ENCODE results near the gene NHLRC3. TPM values are rescaled to one million over a fixed set of nuclear protein-coding genes. Genes with fewer than 3 reads are reported as not detected.
"Not testable (repeated sequence)": the region's sequence is repeated elsewhere in the genome, so short reads cannot be mapped to it uniquely, and the experiment has no call there.

NHLRC3 gene
- total RNA-seq, 1 experiment from 2014 or later = 11.3 TPM

- Mint-ChIP-seq H3K27ac (ENCODE audit: low read depth, unreplicated experiment) (no peak overlapping the region), H3K36me3 (ENCODE audit: insufficient read depth, unreplicated experiment) (no peaks in the 10 kb centered on the region), H3K27me3 (ENCODE audit: insufficient read depth, unreplicated experiment) (no peaks in the 10 kb centered on the region), H3K9me3 (ENCODE audit: unreplicated experiment) (no peaks in the 10 kb centered on the region), H3K4me1 (ENCODE audit: insufficient read depth, unreplicated experiment) (no peaks in the 10 kb centered on the region), H3K4me3 (ENCODE audit: unreplicated experiment) (no peak overlapping the region)
- BruUV-seq (replicated peaks) = no TSS peak
- no peak for TF ChIP-seq CTCF (IDR thresholded peaks at IDR 0.05; ENCODE audit: unreplicated experiment)
- DNase-seq (ENCODE audit: unreplicated experiment) = no peak
- CTCF ChIA-PET = interaction anchor here (0.6 kb wide), 1 partner anchor 1314 kb away, joined by 3 read pairs; no protein-coding TSS in a partner anchor
- intact Hi-C loops (cut with micrococcal nuclease) = no loop called here
- POLR2A ChIA-PET = no interaction called here
These were observed 39.5 kb upstream of the NHLRC3 start for GRCh38 chr13:38998739-38999138.

- BruUV-seq (replicated peaks); H3K27ac Mint-ChIP-seq (ENCODE audit: low read depth, unreplicated experiment); H3K9me3 Mint-ChIP-seq (ENCODE audit: unreplicated experiment); intact Hi-C loops (cut with micrococcal nuclease); DNase-seq (ENCODE audit: unreplicated experiment); H3K4me3 Mint-ChIP-seq (ENCODE audit: unreplicated experiment); H3K4me1 Mint-ChIP-seq (ENCODE audit: insufficient read depth, unreplicated experiment); H3K27me3 Mint-ChIP-seq (ENCODE audit: insufficient read depth, unreplicated experiment): not testable (repeated sequence)
- peaks cover 28% of the 10 kb centered on the region for H3K36me3 Mint-ChIP-seq (ENCODE audit: insufficient read depth, unreplicated experiment)
- POLR2A ChIA-PET = interaction anchor here (0.7 kb wide), 1 partner anchor 32 kb away, joined by 4 read pairs; no protein-coding TSS in a partner anchor
- CTCF ChIA-PET = interaction anchor here (1.8 kb wide), 1 partner anchor 11 kb away, joined by 5 read pairs; no protein-coding TSS in a partner anchor
These were observed 31.7 kb upstream of the NHLRC3 start for GRCh38 chr13:39006371-39007111.

- Mint-ChIP-seq H3K27ac (ENCODE audit: low read depth, unreplicated experiment) (no peak overlapping the region), H3K9me3 (ENCODE audit: unreplicated experiment) (no peaks in the 10 kb centered on the region), H3K36me3 (ENCODE audit: insufficient read depth, unreplicated experiment) (peaks cover 65% of the 10 kb centered on the region), H3K4me1 (ENCODE audit: insufficient read depth, unreplicated experiment) (no peaks in the 10 kb centered on the region), H3K27me3 (ENCODE audit: insufficient read depth, unreplicated experiment) (no peaks in the 10 kb centered on the region), H3K4me3 (ENCODE audit: unreplicated experiment) (no peak overlapping the region)
- no peak for DNase-seq (ENCODE audit: unreplicated experiment)
- BruUV-seq (replicated peaks) = no TSS peak
- ChIA-PET POLR2A (no interaction called here), CTCF (no interaction called here)
- TF ChIP-seq CTCF (IDR thresholded peaks at IDR 0.05; ENCODE audit: unreplicated experiment) = no peak
- intact Hi-C loops (cut with micrococcal nuclease) = no loop called here
These were observed 25.6 kb upstream of the NHLRC3 start for GRCh38 chr13:39012608-39013007.

DNA sequence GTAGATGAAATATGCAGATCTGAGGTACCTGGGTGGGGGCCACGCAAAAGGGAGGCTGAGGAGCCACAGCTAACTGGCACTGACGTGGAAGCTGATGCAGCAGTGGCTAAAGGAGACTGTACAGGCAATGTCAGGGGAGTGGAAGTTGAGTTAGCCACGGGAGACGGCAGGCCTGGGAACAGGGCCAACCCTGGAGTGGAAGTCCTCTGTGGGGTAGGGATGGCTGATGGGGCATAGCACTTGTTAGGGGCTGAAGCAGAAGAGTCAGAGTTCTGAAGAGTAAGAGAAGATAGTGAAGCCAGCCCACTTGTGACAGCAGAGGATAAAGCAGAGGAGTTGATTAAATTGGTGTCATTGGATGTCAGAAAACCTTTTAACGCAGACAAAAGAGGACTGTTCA lies 24.8 kb upstream of the NHLRC3 start:
- no peak for TF ChIP-seq CTCF (IDR thresholded peaks at IDR 0.05; ENCODE audit: unreplicated experiment)
- DNase-seq (ENCODE audit: unreplicated experiment) = no peak
- ChIA-PET CTCF (no interaction called here), POLR2A (no interaction called here)
- BruUV-seq (replicated peaks) = no TSS peak
- Mint-ChIP-seq H3K27me3 (ENCODE audit: insufficient read depth, unreplicated experiment) (no peaks in the 10 kb centered on the region), H3K4me1 (ENCODE audit: insufficient read depth, unreplicated experiment) (no peaks in the 10 kb centered on the region), H3K4me3 (ENCODE audit: unreplicated experiment) (no peak overlapping the region), H3K36me3 (ENCODE audit: insufficient read depth, unreplicated experiment) (peaks cover 58% of the 10 kb centered on the region), H3K27ac (ENCODE audit: low read depth, unreplicated experiment) (no peak overlapping the region), H3K9me3 (ENCODE audit: unreplicated experiment) (no peaks in the 10 kb centered on the region)
- intact Hi-C loops (cut with micrococcal nuclease) = no loop called here
